NCI-H526 treated with DMSO at 0.1 percent for 48 hours (cell line): ENCODE results near the gene CRYAA.

ENCODE experiments used
- DNase-seq: peaks from one replicate; lab custom pipeline; 2025; lab: John Stamatoyannopoulos, UW

The CRYAA gene

DNA sequence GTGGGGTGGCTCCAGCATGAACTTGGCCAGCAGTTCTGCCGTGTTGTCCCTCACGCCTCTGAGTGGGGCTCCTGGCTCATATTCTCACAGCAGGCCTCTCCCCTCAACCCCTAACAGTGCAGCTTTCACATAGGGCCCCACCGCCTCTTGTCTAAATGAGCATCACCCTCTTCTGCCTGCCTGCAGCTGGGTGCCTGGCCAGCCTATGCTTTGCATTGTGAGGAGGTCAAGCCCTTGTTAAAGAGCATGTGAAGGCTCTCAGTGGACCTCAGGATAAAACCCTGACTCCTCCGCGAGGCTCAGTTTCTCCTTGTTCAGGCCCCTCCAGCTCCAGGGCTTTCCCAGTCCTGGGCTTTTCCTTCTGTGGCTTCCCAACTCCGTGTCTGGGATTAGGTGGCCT is 34.8 kb downstream of the CRYAA start:
- DNase-seq, result no peak

DNA sequence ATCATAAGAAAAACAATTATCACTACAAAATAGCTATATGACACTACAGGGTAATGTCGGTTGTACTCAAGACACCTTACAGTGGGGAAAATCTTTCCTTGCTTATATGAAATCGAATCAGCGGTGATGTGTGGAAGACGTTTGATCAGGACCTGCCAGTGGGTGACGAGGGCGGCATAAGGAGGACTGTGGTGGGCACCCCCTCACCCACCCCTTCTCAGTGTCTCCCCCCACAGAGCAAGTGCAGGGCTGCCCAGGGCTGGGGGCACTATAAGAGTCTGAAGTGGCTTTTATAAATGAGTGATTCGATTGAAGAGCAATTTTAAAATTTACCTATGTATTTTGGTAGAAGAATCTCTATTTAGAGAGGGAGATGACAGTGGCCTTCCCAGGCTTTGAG is 35.8 kb downstream of the CRYAA start:
- DNase-seq, result no peak

DNA sequence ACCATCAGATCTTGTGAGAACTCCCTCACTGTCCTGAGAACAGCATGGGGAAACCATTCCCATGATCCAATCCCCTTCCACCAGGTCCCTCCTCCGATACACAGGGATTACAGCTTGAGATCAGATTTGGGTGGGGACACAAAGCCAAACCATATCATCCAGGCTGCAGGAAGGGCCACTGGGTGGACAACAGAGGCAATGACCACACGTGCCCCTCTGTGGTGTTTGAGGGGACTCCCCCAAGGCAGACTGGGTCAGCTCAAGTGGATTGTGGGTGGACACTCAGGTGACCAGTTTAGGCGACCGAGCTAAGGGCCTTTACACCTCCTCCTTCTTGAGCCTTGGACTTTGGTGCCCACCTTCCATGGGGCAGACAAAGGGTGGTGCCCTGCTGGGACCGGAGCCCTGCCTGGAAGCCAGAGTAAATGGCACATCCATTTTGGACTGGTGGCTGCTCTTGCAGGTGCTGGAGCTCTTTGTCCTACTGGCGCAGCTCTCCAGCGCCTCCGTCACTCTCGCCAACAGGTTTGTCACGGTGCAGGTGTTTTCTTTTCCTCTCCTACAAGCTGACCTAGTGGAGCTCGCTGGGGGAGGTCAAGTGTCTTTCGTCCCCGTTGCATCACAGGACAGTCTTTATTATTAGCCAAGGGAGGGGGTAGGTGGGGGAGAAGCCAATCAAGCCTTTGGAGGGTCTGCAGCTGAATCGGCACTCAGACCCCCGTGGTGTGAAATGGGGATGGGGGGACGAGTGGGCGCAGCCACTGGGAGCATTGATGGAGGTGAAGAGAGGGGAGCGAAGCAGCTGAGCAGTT is 37.6 kb downstream of the CRYAA start:
- no peak for DNase-seq

DNA sequence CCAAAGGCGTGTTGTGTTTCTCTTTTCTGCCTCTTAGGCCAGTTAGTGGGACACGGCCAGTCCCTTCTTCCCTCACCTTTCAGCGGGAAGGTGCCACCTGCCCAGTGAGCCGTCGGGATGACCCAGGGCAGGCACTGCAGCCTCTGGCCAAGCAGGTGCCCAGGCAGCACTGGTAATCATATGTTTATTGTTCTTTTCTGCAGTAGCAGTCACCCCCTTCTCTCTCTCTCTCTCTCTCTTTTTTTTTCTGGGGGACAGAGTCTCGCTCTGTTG is 38.2 kb downstream of the CRYAA start:
- no peak for DNase-seq

DNA sequence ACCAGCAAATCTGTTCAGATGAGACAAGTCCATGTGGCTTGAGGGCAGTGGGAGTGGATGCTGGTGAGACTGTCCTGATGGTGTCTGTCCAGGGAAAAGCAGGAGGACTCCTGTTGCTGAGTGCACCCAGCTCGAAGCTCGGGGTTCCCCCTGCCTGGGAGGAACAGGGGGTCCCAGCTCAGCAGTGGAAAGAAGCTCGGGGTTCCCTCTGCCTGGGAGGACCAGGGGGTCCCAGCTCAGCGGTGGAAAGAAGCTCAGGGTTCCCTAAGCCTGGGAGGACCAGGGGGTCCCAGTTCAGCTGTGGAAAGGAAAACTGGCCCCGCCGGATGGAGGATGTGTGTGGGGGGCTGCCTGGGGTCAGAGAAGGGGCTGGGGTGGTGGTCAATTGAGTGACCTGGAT is 39.1 kb downstream of the CRYAA start:
- DNase-seq, result no peak

DNA sequence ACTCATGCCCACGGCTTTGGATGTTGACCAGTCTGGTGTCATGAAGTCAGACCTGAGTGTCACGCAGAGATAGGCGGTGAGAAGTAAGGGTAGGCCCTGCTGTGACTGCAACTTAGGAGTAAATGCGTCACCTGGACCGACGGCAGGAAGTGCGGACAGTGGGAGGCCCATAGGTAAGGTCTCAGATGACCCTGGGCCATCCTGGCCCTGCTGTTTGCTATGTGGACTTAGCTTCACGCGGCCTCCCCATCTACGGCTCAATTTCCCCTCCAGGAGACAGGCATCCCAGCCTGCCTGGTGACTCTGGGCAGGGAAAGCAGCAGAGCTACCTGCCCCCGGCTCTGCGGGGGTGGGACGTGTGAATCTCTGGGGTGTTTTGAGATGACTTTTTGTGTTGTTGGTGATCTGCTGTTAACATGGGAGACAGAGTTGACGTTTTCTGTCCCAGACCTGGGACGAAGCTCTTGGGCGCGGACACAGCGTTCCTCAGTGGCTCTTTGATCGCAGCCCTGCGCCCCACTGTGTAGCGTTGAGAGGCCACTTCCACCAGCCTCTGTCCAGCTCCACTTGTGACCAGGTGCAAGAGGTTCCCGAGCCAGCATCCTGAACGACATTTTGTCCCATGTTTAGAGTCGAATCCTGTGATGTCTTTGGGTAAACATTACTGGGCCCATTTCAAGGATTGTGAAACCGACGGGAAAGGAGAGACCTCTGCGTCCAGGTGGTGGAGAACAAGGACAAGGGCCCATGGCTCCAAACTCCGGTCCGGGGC is 39.9 kb downstream of the CRYAA start:
- no peak for DNase-seq

DNA sequence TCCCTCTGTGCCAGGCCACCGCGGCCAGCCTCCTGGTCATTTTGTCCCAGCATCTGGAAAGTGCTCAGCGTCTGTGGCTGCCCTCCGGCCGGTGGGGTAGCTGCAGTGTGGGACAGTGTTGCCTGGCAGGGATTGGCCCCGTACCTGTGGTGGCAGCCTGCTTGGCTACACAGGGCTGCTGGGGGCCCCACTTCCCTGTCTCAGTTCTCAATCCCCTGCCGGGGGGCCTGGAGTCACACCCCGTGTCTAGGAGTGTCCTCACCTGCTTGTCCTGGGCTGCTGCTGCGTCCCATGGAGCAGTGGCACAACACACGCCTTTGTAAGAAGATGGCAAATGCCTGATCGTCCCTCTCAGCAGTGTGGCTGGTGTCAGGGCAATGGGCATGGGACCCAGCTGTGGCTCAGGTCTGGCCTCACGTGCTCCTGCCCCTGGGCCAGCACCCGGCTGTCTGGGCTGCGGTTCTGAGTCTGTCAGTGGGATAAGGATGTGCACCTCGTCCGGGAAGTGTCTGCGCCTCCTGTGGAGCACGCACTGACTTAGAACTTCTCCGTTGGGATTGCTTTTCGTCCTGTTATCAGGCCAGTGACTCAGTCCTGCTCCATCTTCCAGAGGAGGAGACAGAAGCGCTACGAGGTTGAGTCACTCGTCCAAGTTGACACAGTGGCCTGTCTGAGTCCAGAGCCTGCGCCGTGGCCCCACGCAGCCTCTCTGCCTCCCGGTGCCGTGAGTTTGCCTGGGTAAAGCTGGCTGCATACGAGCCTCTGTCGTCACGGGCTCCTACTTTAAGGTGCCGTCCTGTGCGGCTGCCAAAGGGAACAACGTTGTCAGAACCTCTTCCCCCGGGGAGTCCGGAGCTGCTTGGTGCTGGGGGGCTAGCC is 41.0 kb downstream of the CRYAA start:
- no peak for DNase-seq

DNA sequence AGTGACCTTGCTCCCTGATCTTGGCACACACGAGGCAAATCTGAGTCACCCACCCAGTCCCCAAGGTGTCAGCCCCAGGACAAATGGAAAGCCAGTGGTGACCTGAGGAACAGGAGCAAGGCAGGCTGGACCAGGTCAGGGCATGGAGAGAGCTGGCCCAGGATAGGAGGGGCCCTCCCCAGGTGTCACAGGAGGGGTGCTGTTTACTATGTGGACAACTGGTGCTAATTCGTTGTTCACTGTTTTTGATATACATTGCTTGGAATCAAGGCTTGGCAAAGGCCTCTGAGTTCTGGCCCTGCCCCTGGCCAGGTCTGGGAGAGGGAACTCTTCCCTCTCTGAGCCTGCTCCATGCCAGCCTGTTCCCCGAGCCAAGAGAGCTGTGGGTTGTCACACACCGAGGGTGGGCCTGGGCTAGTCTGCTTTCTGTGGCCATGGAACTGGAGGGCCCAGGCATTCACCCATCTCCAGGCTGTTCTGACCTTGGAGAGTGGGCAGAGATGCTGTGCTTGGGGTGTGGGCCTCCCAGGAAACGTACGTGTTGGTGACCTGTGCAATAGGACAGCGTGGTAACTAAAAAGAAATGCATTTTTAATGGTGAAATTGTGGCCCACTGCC is 41.8 kb downstream of the CRYAA start:
- no peak for DNase-seq

DNA sequence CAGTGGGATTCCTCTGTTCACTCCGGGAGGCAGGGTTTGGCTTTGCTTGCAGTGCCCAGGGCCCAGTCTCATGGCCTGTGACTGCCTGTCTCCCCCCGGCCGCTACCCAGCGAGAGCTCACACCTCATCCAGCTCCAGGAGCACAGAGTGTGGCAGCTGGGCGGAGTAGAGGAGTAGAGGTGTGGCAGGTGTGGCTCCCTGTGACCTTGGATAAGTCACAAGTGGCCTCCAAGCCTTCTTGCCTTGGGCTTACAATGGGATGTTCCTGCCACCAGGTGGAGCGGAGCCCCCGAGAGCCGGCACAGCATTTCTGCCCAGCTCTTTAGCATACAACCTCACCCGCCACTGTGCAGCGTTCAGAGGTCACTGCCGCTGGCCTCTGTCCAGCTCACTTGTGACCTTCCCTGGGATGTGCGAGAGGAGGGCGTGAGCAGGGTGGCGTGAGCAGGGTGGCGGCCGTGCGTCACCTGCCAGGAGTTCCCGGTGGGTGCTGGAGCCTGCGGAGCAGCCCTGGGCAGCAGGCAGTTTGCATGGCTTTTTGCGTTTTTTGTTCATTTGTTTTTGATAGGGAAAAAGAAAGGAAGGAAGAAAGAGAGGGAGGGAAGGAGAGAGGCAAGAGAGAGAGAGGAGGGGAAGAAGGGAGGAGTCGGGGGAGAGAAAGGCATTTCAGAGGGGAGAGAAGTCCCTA is 42.4 kb downstream of the CRYAA start:
- no peak for DNase-seq

DNA sequence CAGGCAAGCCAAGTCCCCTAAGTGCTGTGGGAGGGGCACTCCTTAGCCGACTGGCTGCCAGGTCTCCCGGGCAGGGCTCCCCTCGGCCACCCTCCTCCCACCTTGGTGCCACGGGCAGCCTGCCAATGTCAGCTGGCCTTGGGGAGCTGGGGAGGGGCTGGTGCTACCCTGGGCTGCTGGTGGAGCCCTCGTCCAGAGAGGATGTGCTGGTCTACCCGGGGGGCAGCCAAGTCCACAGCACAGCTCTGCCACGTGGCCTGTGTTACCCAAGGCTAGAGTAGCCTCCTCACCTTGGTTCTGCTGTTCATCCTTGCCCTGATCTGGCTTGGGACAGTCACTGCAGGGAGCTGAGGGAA is 42.9 kb downstream of the CRYAA start:
- DNase-seq, result no peak
